GM19468 (cell line): Measurements from ENCODE around the gene NEO1.

ENCODE experiments used
- ATAC-seq: cut with Tn5 transposase; IDR thresholded peaks from one replicate; pipeline ENCODE4 v1.9.1; 2021; ENCODE audit warnings: mild to moderate bottlenecking, moderate library complexity, moderate number of reproducible peaks; ENCODE audit not compliant: unreplicated experiment; ENCODE audit errors: extremely low read depth

The NEO1 gene

DNA sequence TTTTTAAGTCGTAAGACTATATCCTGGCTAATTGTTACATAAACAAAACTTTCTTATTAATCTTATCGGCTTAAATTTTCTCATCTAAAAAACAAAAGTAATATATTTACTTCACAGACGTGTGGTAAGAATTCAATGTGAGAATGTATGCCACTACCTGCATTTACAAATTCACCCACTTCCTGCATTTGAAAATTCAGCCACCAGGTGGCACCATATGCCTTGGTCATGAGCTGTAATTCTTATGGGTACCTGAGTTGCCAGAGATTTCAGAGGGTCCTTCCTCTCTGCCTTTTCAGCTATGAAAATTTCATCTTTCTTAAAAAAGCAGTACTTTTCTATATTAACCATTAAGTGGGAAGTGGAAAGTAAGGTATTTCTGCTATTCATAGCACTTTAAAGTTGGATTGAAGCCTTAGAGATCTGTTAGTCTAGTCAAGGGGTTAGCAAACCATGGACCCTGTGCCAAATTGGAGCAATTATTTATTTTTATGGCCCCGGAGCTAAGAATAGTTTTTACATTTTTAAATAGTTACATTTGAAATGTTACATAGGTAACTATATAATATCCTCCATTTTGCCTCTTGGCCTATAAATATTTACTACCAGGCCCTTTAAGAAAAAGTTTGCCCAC lies 188.7 kb downstream of the NEO1 start:
- ATAC-seq: no peak

DNA sequence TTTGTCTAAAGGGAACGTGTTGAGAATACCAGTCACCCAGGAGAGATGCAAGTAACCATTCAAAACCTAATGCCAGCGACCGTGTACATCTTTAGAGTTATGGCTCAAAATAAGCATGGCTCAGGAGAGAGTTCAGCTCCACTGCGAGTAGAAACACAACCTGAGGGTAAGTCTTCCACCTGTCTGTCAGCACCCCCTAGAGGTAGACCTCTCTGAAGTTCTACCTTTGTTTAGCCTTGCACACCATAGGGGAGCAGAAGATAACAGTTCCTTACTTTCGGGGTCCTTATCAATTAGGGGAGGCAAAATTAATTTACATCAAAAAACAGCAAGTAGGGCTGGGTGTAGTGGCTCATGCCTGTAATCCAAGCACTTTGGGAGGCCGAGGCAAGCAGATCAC lies 192.1 kb downstream of the NEO1 start:
- ATAC-seq: no peak

DNA sequence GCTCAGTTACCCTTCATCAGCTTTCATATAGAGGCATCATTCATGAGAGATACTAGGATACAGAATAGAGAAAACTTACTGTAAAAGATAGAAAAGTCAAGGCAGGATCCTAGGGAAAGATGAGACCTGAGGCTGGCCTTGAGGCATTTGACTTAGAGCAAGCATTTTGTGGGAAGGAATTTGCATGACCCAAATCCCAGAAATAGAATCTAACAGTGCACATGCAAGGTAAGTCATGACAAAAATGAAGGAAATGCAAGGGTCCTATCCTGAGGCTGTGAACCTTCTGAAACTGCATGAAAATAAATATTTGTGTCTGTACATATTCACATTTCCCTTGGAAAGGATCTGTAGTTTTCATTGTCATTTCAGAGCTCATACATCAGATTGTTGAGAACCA lies 194.2 kb downstream of the NEO1 start:
- no peak for ATAC-seq

DNA sequence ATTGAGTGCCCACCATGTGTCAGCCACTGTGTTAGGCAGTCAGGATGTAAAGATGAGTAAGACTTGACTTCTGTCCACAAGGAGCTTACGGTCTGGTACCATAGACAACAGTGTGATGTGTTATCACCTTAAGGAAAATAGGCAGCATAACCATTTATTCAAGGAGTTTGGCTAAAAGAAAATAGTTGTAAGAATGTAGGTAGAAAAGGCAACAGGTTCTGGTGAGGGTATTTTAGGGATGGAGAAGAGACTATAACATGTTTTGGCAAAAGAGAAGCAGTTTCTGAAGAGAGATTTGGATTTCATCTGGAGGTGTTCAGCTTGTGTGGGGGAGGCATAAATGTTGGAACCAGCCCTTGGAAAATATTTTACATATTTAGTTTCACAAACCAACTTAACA lies 194.6 kb downstream of the NEO1 start:
- ATAC-seq: no peak

DNA sequence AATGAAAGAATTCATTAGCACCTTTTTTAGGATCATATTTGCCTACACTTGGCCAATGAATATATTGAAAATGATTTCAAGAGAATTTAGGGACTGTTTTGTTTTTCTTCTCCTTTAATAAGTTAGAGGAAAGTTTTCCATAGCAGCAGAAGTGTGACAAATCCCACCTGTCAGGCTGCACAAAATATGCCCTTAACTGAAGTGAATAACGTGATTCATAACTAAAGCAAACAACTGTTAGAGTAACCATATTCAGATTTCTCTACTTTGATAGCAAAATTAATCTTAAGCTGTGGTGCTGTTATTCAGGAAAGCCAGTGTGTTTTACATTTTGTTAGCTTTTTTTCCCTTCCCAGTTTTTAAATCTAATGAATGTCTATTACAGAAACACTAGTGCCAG lies 195.1 kb downstream of the NEO1 start:
- ATAC-seq: no peak

DNA sequence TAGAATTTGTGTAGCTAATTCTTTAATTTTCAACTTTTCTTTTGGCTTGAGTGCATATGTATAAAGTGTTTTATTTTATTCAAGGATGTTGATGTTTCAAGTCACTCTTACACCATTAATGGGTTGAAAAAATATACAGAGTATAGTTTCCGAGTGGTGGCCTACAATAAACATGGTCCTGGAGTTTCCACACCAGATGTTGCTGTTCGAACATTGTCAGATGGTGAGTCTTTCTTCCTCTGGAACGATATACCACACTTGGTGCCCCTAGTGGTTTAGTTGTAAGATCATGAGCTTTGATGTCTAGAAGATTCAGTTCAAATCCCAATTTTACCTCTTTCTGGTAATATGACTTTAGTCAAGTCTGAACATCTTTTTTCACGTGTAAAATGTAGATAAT lies 197.2 kb downstream of the NEO1 start:
- no peak for ATAC-seq

DNA sequence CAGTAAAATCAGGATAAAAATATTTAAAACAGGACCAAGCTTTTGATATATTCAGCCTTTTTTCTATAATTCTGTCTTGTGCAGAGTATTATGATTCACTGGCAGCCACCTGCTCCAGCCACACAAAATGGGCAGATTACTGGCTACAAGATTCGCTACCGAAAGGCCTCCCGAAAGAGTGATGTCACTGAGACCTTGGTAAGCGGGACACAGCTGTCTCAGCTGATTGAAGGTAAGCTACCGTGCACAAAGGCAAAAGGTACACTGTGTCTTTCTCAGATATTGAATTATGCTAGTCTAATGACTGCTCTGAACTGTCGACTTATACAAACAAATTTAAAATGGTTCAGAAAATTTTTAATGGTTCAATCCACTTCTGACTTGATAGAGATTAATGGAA lies 202.3 kb downstream of the NEO1 start:
- ATAC-seq: no peak

DNA sequence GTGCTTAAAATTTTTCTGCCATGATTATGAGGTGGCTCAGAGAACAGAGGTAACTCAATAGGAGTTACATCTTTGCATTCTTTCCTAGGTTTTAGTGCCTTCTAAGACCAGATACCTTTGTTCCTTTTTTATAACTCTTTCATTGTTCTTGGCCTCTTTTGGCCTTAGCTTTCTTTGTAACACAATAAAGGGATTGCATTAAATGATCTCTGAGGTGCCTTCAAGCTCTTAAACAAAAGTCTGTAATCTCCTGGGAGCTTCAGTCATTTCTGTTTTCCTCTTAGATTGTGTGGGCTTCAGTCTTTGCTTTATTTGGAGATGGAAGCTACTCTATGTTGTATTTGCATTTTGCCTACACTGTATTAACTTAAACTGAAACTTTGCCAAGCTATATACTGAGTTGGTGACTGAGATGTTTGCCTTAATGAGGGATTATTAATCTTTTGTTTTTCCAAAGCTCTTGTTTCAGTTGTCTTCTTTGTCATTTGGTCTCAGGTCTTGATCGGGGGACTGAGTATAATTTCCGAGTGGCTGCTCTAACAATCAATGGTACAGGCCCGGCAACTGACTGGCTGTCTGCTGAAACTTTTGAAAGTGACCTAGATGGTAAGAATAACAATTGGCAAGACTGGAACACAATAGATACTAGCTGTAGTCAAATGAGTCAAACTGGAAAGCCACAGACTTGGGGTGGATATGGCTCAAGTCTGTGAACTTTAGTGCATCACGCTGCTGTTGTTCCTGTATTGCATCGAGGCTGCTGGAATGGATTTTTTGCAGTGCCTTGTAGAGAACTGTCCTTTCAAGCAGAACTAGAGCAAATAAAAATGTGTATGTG lies 206.2 kb downstream of the NEO1 start:
- ATAC-seq: no peak

DNA sequence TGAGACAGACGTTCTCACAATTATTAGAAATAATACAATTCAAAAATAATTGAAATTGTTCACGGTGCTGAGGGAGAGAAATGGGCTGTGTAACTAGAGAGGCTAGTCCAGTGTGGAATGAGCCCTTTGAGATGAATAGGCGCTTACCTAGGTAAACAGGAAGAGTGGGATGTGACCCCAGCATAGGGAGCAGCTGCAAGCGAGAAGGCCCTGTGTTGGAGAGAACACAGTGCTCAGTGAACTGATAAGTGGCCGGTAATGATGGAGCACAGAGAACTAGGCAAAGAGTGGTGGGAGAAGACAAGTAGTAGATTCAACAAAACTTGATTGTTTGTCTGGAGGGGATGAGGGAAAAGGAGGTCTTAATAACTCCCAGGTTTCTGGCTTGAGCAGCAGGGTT lies 212.6 kb downstream of the NEO1 start:
- ATAC-seq: no peak

DNA sequence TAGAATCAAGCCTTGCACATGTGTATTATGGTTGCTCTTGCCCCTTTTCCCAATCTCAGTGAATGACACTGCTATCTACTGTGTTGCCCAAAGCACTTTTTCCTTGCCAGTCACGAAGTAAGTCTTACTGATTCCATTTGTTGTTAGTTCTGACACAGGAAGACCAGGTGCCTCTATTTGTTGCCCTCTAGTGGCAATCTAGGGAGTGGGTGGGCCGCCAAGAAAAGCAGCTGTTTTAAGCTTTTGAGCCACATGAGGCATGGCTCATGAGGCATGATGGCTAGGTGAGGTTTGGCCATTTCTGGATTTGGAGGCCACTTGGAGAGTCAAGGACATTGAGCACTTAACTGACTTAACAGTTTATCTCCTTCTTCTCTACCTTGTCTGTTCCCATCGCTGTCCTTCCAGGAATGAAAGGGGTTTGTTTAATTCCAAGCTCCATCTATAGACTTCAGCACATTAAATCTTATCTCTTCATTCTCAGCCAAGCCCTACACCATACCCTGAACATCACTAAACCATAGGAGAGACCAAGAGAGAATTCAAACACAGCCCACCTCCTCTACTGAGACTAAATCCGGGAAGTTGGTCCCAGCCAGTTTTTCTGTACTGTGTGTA lies 213.4 kb downstream of the NEO1 start:
- ATAC-seq: no peak

DNA sequence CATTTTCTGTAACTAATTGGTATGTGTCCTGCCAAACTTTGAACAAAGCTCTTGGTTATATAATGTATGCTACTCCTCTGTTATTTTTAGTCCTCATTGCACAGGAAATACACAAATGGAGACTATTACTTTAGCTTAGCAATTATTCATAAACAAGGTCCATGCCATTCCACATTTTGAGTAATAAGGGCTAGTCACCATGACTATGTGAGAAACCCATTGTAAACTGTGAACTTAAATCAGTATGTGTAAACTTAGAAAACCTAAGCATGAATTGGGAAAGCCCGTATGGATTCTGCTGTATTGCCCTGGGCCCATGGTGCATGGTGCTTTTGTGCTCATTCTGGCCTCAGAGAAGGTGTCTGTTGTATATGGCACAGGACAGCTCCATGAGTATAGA lies 216.2 kb downstream of the NEO1 start:
- ATAC-seq: no peak

DNA sequence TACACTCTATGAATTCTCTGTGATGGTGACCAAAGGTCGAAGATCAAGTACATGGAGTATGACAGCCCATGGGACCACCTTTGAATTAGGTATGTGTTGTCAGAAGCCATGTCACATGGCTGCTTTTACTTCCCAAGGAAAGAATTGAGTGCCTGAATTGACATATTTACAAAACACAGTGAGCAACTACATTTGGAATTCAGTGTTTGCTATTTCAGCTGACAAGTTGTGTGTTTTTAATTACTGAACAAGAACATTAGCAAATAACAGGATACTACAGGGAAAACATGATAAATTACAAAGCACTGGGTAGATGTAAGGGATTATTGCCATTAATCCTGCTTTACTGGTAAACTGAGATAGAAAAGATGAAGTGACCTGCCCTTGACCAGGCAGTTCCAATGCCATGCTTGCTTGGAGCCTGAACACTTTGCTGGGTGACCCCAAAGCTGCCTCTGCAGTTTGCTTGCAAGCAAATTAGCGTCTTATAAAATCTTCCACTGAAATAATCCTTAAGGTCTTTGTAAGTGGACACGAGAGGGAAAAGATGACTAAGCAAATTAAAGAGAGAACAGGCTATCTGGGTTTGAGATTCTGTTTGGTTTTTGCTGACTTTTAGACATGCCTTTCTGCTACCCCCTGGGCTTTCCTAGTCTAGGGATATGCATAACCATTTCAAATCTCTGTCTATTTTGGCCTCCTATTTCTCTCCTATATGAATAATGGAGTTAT lies 218.3 kb downstream of the NEO1 start:
- no peak for ATAC-seq

DNA sequence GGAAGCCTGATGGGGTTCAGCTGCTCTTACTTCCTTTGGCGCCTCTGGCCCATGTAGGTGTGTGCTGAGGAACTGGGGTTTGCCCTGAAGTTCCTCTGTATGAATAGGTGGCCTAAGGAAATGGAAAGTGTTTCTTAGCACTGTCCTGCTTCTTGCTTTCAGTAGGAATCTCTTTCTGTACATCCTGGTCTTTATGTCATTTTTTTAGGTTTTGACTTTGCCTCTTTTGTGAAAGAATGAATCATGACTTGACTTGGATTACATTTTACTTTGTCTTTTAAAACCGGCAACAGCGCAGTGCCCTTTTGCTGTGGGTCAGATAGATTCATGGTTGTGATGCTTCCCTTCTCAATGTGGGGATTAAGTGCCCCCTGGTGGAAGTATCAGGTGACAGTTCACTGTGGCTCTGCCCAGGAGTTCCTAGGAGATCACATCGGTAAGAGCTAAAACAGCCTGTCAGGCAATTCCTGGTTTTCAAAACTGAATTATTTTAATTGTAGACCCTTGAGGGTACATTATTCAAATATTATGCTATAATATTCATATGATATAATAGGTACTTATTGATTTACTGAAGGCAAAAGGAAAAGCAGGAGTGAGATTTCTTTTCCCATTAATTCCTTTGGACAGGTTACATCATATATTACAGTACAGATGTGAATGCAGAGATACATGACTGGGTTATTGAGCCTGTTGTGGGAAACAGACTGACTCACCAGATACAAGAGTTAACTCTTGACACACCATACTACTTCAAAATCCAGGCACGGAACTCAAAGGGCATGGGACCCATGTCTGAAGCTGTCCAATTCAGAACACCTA lies 221.1 kb downstream of the NEO1 start:
- no peak for ATAC-seq

DNA sequence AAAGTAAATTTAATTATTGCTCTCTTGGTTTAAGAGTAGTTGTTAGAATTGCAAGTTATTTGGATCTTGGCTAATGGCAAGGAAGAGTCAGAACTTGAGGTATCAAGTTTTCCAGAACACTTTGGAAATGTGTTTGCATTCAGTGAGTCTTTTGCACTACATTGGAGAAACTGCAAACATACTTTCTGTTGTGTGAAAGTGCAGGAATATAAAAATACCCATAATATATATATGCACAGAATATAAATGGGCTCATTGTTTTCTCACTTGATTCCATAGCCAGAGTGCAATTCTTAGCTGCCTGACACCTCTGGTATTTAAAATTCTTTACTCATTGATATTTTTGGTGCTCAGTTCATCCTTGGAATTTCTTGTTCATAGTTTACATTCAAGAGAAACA lies 223.6 kb downstream of the NEO1 start:
- ATAC-seq: no peak

DNA sequence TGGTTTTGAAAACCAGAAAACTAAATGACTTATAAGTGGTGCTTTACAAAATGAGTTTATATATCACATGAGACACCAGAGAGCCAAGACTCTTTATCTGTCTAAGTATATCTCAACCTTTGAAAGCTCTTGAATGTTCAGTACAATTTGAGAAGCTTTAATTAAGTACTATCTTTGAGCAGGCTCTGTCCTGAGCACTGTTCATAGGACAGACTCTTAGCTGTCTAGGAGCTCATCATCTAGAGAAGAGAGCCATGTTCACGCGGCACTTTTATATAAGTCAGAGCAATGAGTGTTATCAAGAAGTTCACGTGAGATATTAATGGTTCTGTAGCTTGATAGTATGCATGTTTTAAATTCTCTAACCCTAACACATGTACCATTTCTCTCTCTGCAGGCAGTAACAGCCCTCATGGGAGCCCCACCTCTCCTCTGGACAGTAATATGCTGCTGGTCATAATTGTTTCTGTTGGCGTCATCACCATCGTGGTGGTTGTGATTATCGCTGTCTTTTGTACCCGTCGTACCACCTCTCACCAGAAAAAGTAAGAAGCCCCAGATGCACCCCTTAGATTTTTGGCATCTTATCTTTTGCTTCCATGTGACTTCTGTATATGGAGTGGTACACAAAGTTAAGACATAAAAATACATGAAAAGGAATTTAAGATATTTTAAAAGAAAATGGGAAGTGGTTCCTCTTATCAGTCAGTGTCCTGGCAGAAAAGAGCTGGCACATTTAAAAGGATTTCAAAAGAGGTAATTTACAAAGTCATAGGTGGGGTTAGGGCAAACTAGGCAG lies 230.5 kb downstream of the NEO1 start:
- no peak for ATAC-seq

DNA sequence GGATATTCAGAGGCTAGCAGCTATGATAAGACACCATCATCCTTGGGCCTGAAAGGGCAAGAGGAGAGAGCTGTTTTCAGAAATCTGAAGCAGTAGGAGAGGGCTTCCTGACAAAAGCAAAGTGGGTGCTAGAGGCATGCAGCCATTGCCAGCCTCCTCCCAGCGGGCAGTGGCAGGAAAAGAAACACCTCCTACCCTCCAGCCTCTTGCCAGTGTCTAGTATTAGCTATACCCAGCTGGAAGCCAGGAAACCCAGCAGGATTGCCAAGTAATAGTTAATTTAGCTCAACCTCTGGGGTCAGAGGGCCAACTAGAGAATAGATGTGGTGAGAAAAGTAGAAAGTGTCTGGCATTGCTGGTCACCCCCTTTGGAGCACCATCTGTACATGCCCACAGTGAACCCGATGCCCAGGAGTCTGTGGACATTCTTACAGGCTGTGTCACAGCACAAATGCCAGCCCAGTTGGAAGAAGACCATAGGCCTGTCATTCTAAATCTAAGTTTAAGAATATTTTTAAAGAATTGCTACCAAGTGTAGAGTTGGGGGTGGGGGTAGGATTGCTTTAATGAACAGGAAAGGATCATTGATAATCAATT lies 231.2 kb downstream of the NEO1 start:
- ATAC-seq: no peak

DNA sequence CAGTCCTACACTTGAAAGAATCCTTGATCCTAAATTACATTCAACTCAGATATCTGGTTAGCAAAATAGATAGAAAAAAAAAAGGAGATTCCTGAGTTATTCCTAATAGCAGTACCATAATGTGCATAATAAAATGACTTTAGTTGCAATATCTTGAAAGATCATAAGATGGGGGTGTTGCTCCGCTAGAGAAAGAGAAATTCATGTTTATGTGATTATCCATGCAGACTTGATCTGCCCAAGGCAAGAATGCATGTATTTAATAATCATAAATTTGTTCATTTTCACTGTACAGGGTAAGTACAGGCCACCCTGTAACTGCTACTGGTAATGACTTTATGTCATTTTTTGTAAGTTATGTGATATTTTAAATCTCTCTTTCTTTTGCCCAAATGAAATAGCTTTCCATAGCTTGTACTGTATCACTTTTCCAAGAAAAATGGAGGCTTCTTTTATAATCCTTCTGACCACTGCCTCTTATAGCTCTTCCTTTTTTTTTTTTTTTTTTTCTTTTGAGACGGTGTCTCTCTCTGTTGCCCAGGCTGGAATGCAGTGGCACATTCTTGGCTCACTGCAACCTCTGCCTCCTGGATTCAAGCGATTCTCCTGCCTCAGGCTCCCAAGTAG lies 231.9 kb downstream of the NEO1 start:
- ATAC-seq: no peak

DNA sequence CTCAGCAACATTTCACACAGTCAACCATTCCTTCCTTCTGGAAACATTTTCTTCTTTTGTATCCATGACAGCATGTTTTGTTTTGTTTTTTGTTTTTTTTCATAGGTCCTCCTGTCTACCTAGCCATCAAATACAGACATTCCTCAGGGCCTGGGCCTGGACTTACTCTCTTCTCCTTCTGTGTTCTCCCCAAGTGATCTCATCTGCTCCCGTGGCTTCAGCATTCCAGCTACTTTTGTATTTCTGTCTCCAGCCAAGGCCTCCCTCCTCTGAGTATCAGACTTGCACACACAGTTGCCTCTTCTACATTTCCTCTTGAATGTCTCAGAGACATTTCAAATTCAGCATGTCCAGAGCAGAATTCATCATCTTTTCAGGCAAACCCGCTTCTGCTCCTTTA lies 234.0 kb downstream of the NEO1 start:
- no peak for ATAC-seq
